Left ventricle myocardium inferior (tissue), 1 donor: ENCODE data around the gene LACRT. TPM values are rescaled to one million over a fixed set of nuclear protein-coding genes. Genes with fewer than 3 reads are reported as not detected.

Source experiments
- DNase-seq: peaks from one replicate; pipeline ENCODE4 v3.0.0-alpha.2; 2020
- H3K27ac ChIP-seq: fragments of 200-600 bp; replicated peaks from 2 replicates; pipeline ENCODE4 v1.8.0; 2021
- H3K27me3 ChIP-seq: fragments of 200-600 bp; 2 replicates; pipeline ENCODE4 v1.8.0; 2021; ENCODE audit warnings: low read depth
- H3K36me3 ChIP-seq: fragments of 200-600 bp; 2 replicates; pipeline ENCODE4 v1.8.0; 2021
- H3K4me1 ChIP-seq: fragments of 200-600 bp; 2 replicates; pipeline ENCODE4 v1.8.0; 2021
- H3K4me3 ChIP-seq: fragments of 200-600 bp; 2 replicates; pipeline ENCODE4 v1.8.0; 2021; ENCODE audit warnings: mild to moderate bottlenecking, moderate library complexity
- H3K9me3 ChIP-seq: fragments of 200-600 bp; replicated peaks from 2 replicates; pipeline ENCODE4 v1.8.0; 2021
- intact Hi-C: fragments of 100-400 bp; cut with micrococcal nuclease; formaldehyde crosslinking; loops from one replicate; pipeline ENCODE4 v1.11.0; 2022
- total RNA-seq: library from RNA; stranded (reverse); fragmentation: NEBNext Ultra II Directional; extraction: Animal tissue kit (Norgen Biotek cat#: 25700); gene quantifications from one replicate; pipeline ENCODE4 v1.2.1, GENCODE V29; 2021
- TF ChIP-seq, protein P1 (sequence below): fragments of 200-600 bp; IDR thresholded peaks from 2 replicates; pipeline ENCODE4 v1.8.0; 2021; ENCODE audit warnings: antibody characterized with exemption, mild to moderate bottlenecking, borderline replicate concordance
- donor health status: DM: no; HTN: yes; CAD: no; lungs with severe emphysema.

The LACRT gene
- total RNA-seq, 1 donor from 2014 or later, result not detected

DNA sequence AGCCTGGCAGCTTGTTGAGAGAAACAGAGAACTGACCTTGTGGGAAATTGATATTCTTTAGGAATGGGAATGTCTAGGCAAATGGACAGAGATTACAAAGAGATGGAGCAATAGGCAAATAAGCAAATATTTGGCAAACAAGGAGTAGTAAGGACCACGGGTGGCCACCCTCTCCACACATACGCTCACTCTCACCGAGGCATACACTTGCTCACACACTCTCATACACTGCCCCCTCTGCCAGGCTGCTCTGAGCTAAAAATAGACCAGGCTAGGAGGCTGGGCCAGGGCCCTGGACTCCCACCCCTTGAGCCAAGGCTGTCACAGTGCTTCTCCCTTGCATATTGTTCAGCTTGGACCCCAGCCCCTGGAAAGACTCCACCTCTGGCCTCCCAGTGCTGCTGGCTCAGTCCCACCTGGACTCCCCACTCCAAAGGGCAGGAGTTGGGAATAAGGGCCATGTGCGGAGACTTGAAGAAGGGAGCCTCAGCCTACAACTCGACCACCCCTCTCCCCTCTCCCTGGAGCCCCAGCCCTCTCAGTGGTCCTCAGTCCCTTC, 47.3 kb downstream of the LACRT start:
- TF ChIP-seq, protein P1, sequence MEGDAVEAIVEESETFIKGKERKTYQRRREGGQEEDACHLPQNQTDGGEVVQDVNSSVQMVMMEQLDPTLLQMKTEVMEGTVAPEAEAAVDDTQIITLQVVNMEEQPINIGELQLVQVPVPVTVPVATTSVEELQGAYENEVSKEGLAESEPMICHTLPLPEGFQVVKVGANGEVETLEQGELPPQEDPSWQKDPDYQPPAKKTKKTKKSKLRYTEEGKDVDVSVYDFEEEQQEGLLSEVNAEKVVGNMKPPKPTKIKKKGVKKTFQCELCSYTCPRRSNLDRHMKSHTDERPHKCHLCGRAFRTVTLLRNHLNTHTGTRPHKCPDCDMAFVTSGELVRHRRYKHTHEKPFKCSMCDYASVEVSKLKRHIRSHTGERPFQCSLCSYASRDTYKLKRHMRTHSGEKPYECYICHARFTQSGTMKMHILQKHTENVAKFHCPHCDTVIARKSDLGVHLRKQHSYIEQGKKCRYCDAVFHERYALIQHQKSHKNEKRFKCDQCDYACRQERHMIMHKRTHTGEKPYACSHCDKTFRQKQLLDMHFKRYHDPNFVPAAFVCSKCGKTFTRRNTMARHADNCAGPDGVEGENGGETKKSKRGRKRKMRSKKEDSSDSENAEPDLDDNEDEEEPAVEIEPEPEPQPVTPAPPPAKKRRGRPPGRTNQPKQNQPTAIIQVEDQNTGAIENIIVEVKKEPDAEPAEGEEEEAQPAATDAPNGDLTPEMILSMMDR, result no peak
- peak overlapping the region; percentile 76 for H3K4me3 ChIP-seq
- H3K4me1 ChIP-seq, result peaks cover 55% of the 10 kb centered on the region
- H3K36me3 ChIP-seq, result no peaks in the 10 kb centered on the region
- H3K9me3 ChIP-seq, result no peaks in the 10 kb centered on the region
- H3K27ac ChIP-seq, result peak overlapping the region; percentile 61
- peaks cover 70% of the 10 kb centered on the region for H3K27me3 ChIP-seq
- peak; percentile 52 for DNase-seq
- intact Hi-C loops, result no loop called here

DNA sequence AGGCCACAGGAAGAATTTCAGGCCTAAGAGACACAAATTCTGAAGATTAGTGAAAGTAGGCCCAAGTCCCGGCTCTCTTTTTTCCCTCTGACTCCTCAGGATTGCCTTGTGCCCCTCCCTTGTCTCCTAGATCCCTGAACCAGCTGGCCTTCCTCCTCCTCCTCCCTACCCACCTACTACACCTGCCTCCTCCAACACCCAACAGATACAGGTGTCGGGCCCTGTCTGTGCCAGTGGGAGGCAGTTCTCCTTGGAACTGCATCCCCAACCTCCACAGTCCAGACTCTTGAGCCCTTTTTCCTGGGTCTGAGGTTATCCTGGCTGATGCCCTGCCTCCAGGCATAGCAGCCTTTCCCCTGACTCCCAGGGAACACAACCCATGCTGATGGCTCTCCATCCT, 48.1 kb downstream of the LACRT start:
- Histone ChIP-seq H3K27me3 (peaks cover 64% of the 10 kb centered on the region), H3K4me3 (peak overlapping the region; percentile 76), H3K9me3 (no peaks in the 10 kb centered on the region), H3K27ac (no peak overlapping the region), H3K4me1 (peaks cover 53% of the 10 kb centered on the region), H3K36me3 (no peaks in the 10 kb centered on the region)
- TF ChIP-seq, protein P1, result no peak
- intact Hi-C loops, result no loop called here
- DNase-seq, result no peak

DNA sequence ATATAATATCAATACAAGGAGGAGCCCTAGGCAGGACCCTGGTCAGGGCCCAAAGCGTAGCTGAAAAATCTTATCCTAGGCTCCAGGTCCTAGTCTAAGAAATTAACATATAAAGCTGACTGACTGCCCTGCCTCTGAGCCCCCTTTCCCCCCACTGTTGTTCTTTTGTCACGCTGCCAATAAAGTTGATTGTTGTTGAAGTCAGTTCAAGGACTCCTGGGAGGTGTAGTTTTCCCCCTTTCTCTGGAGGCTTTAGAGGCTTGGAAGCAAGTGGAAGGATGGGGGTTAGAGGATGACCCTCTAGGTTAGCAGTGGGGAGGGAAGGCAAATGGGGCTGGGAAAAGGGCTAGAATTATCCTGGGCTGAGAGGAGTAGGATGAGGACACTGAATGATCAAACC, 49.5 kb downstream of the LACRT start:
- peaks cover 39% of the 10 kb centered on the region for H3K4me1 ChIP-seq
- H3K27me3 ChIP-seq, result peaks cover 53% of the 10 kb centered on the region
- no peak overlapping the region for H3K4me3 ChIP-seq
- no peak overlapping the region for H3K27ac ChIP-seq
- DNase-seq, result no peak
- no peaks in the 10 kb centered on the region for H3K36me3 ChIP-seq
- intact Hi-C loops, result no loop called here
- no peaks in the 10 kb centered on the region for H3K9me3 ChIP-seq
- TF ChIP-seq, protein P1, result no peak

DNA sequence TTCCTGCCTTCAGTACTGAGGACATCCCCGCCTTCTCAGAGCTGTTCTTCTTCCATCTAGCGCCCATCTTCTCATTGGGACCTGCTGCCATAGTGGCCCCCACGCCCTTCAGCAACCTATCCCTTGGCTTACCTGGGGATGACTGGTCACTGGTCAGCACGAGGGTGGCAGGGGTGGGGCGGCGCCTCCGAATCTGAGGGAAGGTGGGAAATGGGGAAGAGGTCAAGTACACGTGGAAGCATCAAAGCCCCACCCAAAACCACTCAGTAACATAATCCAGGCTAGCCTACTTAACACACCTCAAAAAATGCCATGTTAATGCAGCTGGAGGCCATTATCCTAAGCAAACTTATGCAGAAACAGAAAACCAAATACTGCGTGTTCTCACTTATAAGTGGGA, 50.6 kb downstream of the LACRT start:
- intact Hi-C loops, result no loop called here
- Histone ChIP-seq H3K4me3 (no peak overlapping the region), H3K27me3 (peaks cover 42% of the 10 kb centered on the region), H3K36me3 (no peaks in the 10 kb centered on the region), H3K9me3 (no peaks in the 10 kb centered on the region), H3K4me1 (peaks cover 38% of the 10 kb centered on the region), H3K27ac (no peak overlapping the region)
- no peak for DNase-seq
- TF ChIP-seq, protein P1, result no peak

DNA sequence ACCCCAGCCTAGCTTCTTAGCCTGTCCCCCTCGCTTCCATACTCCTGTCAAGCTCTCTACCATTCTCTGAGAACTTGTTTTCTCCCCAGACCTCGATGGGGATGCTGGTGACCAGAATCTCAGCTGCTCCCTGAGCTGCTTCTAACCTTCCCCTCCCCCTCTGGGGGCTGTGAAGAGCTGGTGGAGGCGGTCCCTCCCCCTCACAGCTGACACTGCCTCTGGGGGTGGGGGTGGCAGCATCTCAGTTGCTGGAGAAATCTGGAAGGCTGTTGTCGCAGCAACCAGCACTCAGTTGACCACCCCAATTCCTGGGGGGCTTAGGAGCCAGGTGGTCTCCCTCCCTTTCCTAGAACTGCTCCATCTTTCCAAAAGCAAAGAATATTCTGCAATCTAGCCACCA, 51.0 kb downstream of the LACRT start:
- Histone ChIP-seq H3K36me3 (no peaks in the 10 kb centered on the region), H3K9me3 (no peaks in the 10 kb centered on the region), H3K4me1 (peaks cover 34% of the 10 kb centered on the region), H3K4me3 (no peak overlapping the region), H3K27ac (no peak overlapping the region), H3K27me3 (peaks cover 38% of the 10 kb centered on the region)
- TF ChIP-seq, protein P1, result no peak
- intact Hi-C loops, result no loop called here
- no peak for DNase-seq
